GM12873 (cell line): ENCODE data around the gene PEMT.

Source experiments
- TF ChIP-seq, protein P1 (sequence below): IDR thresholded peaks from 2 replicates; pipeline ENCODE4 v1.5.1; 2012; ENCODE audit warnings: low read depth, mild to moderate bottlenecking, moderate library complexity, low read length, control low read depth; ENCODE audit not compliant: insufficient read depth; ENCODE audit errors: missing control alignments

PEMT gene, protein sequence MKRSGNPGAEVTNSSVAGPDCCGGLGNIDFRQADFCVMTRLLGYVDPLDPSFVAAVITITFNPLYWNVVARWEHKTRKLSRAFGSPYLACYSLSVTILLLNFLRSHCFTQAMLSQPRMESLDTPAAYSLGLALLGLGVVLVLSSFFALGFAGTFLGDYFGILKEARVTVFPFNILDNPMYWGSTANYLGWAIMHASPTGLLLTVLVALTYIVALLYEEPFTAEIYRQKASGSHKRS

DNA sequence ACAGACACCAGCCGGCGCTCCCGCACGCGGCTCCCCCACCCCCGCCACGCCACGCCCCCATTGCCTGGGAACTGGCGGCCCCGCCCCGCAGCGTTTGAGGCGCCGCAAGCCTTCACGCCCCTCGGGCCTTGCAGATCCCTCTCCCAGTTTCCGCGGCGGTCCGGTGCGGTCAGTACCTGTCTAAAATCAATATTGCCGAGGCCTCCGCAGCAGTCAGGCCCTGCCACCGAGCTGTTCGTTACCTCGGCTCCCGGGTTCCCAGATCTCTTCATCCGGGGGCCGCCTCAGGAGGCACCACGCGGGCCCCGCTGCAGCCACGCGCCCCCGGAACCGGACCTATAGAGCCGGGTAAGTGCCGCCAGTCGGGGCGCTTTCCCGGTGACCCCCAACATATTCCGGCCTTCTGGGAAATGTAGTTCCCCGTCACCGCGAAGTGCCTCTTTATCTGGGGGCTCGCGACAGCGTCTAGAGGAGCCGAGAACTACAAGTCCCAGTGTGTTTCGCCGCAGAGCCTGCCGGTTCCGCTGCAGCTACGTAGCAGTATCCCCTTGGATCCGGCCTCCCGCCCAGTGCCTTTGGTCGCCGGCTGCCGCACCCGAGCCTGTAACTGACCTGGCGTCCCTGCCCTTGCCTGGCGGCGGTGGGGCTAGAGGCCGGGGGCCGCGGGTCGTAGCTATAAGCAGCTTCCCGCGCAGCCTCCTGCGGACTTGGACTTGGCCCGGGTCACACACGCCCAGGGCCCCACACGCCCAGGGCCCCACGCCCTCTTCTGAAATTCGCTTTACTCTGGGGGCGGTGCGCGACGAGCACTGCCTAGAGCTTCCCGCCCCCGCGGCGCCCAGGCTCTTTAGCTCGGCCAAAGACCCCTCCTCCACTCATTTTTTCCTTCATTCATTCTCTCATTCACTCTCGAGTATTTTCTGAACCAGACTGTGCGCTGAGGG, at the start of gene PEMT:
TSS of gene PEMT (minus strand) at position 354 of the 944 bp plus-strand sequence. CDS start at position 272, 82 bp downstream.
- TF ChIP-seq, protein P1, sequence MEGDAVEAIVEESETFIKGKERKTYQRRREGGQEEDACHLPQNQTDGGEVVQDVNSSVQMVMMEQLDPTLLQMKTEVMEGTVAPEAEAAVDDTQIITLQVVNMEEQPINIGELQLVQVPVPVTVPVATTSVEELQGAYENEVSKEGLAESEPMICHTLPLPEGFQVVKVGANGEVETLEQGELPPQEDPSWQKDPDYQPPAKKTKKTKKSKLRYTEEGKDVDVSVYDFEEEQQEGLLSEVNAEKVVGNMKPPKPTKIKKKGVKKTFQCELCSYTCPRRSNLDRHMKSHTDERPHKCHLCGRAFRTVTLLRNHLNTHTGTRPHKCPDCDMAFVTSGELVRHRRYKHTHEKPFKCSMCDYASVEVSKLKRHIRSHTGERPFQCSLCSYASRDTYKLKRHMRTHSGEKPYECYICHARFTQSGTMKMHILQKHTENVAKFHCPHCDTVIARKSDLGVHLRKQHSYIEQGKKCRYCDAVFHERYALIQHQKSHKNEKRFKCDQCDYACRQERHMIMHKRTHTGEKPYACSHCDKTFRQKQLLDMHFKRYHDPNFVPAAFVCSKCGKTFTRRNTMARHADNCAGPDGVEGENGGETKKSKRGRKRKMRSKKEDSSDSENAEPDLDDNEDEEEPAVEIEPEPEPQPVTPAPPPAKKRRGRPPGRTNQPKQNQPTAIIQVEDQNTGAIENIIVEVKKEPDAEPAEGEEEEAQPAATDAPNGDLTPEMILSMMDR = no peak

GRCh38 chr17:17638467-17638866, 47.0 kb upstream of the PEMT start:
- TF ChIP-seq, protein P1 = no peak

DNA sequence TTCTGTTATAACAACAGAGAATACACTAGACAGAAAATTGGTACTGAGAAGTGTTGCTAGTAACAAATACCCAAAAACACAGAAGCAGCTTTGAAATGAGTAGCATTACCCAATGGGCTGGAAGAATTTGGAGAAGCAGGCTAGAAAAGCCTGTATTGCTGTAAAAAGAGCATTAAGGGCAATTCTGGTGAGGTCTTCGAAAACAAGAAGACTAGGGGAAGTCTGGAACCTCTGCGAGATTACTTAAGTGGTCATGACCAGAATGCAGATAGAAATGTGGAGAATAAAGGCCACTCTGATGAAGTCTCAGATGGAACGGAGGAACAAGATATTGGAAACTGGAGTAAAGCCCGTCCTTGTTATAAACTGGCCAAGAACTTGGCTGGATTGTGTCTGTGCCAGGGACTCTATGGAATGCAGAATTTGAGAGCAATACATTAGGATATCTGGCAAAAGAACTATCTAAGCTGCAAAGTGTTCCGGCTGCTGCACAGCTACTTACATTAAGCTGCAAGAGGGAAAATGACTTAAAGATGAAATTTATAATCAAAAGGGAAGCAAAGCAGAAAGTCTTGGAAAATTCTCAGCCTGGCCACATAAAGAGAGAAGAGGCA, 44.9 kb upstream of the PEMT start:
- TF ChIP-seq, protein P1 = no peak

DNA sequence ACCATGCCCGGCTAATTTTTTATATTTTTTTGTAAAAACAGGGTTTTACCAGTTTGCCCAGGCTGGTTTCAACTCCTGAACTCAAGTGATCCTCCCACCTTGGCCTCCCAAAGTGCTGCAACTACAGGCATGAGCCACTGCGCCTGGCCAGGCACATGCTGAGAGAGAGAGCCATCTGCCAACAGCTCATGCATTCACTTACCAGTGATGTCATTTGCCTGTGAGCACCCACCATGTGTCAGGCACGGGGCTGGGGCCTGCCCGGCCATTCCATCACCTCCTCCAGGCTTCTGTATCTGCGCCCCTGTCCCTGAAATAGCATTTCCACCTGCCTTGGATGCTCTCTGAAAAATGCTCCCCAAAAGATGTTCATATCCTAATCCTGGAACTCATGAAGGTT, 43.6 kb upstream of the PEMT start:
- TF ChIP-seq, protein P1 = no peak

- TF ChIP-seq, protein P1 = no peak
Measured at GRCh38 chr17:17633310-17633709, 41.8 kb upstream of the PEMT start.

DNA sequence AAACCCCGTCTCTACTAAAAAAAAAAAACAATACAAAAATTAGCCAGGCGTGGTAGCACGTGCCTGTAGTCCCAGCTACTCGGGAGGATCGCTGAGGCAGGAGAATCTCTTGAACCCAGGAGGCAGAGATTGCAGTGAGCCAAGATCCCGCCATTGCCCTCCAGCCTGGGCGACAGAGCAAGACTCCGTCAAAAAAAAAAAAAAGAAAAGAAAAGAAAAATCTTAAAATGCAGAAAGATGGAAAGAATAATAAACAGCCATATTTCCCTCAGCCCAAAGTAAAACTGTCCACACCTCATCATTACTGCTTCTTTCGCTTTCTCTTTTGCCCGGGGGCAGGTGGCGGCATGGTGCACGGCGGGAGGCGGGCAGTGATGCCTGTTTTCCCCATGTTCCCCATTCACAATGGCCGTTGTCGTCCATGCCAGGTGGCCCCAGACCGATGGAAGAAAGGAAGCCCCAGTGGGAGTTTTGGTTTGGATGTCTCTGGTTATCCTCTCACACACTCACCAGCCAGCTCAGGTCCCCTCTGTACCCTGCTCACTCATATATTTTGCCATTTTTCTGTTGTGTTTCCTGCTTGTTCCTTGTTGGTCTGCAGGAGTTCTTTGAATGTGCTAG, 37.0 kb upstream of the PEMT start:
- TF ChIP-seq, protein P1 = no peak
